ENCODE results near the gene OBSCN.

Gene OBSCN

DNA sequence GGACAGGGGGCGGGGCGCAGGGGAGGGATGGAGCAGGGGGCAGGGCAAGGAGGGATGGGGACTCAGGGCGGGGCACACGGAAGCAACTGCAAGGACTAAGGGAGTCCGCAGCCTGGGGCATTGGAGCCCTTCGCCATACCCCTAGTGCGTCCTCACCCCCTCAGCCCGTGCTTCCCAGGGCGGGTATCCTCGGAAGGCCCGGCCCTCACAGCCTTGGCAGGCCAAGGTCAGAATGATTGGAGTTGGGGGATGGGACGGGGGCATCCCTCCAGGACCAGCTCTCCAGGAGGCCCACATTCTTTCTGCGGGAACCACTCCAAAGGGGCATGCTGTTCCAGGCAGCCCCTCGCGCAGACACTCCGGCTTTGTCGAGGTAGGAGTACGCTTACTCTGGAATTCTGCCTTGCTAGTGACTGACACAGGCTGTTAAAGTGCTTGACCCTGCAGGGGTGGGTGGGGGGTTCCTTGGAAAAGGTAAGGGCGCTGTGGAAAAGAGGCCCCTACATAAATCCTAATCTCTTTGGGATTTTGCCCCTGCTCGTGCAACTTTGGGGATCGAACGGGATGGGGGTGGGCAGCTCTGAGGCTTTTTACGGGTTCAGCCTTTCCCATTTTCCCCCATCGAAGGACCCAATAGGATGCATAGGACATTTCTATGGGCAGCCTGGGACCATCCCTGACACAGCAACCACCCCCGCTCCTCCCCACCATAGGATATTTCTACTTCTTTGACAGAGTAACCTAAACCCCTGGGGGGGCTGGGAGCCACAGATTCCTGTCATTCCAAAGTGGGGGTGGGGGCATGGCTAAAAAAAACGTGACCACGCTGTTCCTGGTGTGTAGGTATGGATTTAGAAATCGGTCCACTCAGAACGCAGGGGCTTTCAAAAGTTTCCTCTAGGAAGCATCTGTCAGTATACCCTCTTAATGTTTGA, 199.5 kb downstream of the OBSCN start:
- DNase-seq (ENCODE audit: low read depth) = no peak

DNA sequence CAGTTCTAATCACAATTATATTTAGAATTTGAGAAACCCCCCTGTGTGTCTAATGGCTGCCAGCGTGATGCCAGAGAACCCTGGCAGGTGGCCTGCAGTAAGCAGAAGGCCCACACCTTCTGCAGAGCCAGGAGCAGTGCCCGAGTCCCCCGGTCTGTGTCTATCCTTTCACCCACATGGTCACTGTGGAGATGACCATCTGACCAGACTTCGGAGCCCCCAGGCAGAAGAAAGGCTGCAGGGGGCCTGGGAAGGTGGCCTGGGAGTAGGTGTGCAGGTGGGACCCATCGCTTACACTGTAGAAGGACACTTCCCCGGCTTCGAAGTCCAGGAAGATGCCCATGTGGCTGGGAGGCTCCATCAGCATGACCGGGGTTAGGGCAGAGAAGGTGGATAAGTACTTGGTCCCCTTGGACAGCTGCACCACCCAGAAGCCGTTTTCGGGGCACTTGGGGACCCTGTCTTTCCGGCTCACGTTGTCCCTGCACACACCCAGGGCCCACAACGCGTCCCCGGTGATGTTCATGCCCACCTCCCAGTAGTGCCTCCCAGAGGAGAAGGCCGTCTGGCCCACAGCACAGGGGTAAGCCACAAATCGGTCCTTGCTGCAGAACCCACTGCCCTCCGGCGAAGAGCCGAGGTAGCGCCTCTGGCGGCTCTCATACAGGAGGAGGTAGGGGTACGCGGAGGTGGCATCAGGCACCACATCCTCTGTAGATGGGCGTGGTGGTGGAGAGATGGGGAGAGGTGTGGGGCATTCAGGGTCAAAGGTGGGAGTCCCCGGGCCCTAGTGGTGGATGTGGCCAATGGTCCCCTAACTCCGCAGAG, 200.4 kb downstream of the OBSCN start:
- DNase-seq (ENCODE audit: low read depth) = no peak

DNA sequence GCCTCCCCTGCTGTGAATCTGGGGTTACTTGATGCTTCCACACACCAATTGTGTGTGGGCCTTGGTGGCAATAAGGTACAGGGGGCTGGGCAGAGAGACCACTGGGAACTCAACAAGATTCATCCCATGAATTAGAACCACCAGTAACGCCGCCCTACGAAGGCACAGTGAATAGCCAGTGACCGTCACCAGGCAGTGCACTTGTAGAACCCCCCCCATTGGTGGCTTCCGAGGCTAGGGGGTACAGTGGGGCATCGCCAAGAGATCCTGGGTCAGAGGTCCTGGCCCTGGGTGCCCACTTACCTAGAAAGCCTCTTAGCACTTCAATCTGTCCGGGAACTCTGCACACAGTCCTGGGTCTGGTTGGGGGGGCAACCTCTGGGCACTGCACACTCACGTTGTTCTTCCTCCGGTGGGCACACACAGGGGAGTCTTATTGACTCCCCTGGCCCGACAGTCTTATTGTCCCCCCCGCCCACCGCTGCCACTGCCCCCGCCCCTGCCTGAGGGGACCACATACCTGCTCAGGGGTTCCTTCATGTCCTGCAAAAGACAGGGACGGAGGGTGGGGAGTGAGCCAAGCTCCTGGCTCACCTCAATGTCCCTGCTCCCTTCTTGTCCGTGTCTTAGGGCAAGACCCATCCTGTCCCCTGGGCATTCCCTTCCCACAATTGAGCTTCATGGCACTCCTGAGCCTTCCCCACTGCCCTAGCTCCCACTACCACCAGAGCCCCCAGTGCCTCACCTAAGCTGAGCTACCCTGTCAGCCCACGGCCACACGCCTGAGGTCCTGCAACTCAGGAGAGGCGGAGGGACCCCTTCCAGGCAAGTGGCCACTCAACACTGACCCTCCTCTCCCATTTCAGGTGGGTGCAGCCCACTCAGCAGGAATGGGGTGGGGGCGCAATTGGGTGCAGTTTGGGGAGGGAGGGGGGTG, 201.3 kb downstream of the OBSCN start:
- DNase-seq (ENCODE audit: low read depth) = no peak

DNA sequence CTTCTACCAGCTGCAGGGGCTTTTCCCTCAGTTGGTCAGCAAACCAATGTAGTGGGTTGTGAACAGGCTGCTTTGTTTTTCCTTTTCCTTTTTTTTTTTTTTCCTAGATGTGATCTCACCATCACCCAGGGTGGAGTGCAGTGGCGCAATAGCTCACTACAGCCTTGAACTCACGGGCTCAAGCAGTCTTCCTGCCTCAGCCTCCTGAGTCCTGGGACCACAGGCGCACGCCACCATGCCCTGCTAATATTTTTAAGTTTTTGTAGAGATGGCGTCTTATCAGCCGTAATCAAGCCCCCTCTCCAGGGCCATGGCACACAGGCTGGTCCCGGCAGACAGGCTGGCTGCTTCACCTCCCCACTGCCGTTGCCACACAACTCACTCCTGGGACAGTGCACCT, 202.2 kb downstream of the OBSCN start:
- DNase-seq (ENCODE audit: low read depth) = no peak

DNA sequence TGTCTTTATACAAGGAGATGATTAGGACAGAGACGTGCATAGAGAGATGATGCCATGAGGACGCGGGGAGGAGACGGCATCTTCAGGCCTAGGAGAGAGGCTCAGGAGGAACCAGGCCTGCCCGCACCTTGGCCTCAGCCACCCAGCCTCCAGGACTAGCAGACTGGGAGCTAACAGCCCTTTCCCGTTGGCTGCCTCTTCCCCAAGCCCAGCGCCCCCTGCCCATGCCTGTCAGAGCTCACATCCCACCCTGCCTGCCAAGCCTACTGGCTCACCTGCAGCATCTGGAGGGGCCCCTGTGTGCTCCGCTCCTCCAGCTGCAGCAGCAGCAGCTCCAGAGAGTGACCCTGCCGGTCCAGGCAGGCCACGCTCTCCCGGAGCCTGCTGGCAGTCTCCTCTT, 202.8 kb downstream of the OBSCN start:
- no peak for DNase-seq (ENCODE audit: low read depth)

DNA sequence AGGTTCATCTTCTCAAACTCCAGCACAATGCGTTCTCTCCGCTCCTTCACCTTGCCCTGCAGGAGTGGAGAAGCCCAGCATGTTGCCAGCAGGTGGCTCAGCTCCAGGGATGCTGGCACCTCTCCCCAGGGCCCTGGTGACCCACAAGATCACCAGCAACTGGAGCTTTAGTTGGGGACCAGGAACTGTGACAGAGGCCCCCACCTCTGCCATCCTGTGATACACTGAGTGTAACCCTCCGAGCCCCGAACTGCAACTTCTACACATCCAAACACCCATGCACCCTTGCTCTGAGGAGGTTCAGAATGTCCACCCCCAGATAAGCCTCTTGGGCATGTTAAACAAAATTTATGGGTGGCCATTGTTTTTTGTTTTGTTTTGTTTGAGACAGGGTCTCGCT, 203.3 kb downstream of the OBSCN start:
- no peak for DNase-seq (ENCODE audit: low read depth)

DNA sequence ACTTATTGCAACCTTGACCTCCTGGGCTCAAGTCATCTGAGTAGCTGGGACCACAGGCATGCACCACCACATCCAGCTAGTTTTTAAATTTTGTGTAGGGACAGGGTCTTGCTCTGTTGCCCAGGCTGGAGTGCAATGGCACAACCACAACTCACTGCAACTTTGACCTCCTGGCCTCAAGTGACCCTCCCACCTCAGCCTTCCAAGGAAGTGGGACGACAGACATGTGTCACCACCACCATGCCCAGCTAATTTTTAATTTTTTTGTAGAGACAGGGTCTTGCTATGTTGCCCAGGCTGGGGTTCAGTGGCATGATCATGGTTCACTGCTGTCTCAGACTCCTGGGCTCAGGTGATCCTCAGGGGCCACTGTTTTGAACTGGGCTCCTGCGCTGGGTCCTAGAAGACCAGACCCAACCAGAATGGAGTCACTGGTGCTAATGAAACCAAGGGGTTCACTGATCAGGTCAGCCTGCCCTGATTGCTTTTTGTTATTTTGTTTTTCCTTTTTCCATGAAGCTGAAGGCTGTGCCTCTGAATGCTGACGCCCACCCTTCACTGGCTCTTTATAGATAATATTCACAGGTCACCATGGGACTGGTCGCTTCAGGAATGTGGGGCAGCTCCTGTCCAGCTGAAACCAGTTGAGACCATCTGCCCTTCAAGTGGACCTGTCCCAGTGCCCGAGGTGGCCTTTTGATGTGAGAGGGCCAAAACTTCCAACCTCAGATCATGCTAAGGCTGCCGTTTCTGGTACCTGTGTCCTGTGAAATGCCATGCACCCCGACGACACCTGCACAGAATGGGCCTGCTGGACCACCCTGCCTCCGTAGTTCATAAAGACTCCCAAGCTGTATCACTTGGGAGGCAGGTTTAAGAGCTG, 203.9 kb downstream of the OBSCN start:
- no peak for DNase-seq (ENCODE audit: low read depth)

DNA sequence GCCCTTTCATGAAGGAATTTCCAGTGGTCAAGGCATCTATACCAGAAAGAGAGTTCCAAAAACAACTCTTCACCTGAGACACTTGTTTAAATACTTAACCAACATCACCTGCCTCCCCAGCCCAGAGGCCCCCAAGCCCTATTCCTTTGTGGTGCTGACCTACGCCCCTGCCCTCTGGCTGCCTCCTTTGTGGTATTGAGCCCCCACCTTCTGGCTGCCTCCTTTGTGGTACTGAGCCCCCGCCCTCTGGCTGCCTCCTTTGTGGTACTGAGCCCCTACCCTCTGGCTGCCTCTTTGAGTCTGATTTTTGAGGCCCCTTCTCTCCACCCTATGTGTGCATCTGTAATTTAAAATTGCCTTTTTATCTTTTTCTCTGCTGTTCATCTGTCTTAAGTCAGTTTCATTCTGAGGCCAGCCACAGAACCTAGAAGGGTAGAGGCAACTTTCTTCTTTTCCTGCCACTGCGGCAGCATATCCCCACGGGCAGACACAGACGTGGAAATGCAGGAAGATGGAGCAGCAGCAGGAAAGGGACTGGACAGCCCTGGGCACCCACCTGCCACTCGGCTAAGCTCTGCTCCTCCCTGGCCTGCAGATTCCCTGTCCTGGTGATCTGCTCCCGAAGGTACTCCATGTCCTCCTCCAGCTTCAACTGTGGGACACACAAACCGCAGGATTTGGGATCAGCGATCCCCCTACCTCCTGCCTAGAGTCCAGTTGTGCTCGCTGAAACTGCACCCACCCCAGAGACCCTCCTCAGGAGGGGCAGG, 205.6 kb downstream of the OBSCN start:
- DNase-seq (ENCODE audit: low read depth) = no peak

DNA sequence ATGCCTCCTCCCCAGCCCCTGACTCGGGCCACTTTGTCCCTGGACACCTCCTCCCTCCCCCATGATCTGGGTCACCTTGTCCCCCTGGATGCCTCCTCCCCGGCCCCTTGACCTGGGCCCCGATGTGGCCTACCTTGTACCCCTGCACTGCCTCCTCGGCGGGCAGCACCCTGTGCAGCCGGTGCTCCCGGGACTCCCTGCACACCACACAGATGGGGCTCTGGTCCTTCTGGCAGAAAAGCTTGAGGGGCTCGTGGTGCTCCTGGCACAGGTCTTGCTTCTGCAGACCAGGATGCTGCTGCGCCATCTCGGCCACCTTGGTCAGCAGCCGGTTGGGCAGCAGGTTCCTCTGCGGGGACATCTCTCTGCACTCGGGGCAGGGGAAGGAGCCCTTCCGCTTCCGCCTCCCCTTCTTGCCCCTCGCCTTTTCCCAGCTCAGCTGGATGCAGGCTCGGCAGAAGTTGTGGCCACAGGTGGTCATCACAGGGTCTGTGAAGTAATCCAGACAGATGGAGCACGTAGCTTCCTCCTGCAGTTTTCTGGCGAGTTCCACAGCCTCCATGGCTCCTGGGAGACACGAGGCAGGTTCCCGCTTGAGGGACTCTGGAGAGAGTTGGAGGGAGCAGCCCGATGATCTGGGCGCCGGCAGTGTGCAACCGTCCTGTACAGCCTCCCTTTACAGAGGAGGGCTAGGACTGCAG, 206.8 kb downstream of the OBSCN start:
- DNase-seq (ENCODE audit: low read depth) = no peak

DNA sequence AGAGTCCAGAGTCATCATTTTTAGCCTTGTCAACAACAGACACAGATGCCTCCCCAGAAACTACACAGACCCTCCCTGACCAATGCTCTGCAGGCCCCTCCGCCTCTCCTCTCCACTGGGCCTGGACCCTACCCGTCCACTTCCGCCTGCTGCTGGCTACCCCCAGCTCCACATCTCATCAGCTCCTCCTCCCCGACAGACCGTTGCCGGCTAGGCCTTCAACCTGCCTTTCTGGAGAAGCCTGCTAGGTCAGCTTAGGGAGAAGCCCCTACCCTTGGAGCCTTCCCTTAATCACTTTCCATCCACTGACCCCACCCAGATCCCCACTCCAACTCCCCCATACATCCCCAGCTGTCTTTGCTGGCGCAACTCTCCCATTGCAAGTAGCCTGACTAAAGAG, 207.4 kb downstream of the OBSCN start:
- DNase-seq (ENCODE audit: low read depth) = no peak

DNA sequence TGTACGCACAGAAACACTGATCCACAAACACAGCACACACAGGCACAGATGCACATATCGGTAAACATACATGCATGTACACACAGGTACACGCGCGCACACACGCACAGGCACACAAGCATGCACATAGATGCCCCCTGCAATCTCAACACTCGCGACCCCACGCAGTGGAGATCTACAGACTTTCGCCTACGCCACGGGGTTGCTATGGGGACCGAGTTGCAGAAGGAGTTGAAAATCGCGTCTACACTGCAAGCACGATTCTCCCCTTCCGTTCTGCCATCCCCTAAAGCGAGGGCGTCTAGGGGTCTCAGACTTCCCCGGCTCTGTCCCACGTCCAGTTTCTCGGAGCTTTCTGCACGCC, 208.0 kb downstream of the OBSCN start:
- DNase-seq (ENCODE audit: low read depth) = no peak

DNA sequence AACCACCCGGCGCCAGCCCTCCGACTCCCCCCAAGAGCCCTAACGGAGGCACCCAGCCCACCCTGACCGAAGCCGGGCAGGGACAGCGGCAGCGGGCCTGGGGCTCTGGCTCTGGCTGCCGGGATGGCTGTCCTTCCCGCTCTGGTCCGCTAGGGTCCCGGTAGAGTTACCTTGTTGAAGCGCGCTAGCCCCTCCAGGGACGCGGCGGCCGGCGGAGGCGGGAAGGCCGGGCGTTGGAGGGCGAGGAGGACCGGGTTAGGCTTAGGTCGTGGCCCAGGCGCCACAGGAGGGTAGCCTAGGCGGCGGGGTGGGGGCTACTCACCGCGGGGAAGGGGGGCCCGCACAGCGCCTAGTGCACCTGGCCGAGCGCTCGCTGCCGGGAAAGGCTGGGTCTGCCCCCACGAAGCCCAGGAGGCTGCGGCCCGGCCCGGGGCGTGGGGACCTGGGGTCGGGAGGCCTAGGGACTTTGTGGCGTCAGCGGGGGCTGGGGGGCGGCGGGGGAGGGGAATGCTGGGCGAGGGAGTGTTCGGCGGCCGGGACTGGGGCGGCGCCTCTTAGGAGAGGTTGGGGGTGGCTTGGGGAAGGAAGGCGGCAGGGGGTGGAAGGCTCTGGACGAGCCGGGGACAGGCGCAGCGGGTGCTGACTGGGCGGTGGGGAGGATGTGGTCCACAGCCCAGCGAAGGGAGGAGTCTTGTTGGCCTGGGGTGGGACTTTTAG, 208.5 kb downstream of the OBSCN start, which contains the start of gene TRIM17:
TSS of gene TRIM17 (minus strand) at position 645 of the 717 bp plus-strand sequence. CDS start 1,789 bp downstream, outside the sequence.
- DNase-seq (ENCODE audit: low read depth) = no peak

DNA sequence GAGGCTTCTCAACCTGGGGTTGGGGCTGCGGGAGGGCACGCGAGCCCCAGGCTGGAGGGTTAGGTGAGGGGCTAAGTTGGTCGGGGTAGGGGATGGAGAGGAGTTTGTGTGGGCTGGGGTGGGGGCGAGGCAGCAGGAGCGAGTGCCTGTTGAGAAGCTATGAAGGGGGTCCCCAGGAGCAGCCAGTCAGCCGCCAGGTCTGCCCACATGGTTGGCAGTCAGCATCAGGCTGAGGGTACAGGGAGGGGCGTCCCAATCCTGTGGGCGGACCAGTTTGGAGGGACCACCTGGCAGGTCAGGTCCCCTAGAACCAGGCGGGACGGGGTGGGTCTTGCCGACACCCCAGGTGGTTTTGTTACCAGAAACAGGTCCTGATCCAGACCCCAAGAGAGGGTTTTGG, 209.2 kb downstream of the OBSCN start:
- no peak for DNase-seq (ENCODE audit: low read depth)

DNA sequence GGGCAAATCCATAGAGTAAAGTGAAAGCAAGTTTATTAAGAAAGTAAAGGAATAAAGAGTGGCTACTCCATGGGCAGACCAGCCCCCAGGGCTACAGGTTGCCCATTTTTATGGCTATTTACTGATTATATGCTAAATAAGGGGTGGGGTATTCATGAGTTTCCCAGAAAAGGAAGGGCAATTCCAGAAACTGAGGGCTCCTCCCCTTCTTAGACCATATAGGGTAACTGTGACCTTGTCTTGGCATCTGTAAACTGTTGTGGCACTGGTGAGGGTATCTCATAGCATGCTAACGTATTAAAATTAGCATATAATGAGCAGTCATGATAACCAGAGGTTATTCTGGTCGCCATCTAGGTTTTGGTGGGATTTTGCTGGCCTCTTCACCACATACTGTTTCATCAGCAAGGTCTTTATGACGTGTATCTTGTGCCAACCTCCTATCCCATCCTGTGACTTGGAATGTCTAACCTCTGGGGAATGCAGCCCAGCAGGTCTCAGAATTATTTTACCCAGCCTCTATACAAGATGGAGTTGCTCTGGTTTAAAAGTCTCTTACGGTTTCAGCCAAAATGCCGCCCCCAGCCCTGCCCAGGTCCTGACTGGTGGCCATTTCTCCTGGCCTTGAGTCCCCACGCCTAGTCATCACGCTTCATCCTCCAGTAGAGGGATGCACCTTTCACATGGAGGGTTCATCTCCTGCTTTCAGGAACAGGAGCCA, 209.8 kb downstream of the OBSCN start:
- no peak for DNase-seq (ENCODE audit: low read depth)

DNA sequence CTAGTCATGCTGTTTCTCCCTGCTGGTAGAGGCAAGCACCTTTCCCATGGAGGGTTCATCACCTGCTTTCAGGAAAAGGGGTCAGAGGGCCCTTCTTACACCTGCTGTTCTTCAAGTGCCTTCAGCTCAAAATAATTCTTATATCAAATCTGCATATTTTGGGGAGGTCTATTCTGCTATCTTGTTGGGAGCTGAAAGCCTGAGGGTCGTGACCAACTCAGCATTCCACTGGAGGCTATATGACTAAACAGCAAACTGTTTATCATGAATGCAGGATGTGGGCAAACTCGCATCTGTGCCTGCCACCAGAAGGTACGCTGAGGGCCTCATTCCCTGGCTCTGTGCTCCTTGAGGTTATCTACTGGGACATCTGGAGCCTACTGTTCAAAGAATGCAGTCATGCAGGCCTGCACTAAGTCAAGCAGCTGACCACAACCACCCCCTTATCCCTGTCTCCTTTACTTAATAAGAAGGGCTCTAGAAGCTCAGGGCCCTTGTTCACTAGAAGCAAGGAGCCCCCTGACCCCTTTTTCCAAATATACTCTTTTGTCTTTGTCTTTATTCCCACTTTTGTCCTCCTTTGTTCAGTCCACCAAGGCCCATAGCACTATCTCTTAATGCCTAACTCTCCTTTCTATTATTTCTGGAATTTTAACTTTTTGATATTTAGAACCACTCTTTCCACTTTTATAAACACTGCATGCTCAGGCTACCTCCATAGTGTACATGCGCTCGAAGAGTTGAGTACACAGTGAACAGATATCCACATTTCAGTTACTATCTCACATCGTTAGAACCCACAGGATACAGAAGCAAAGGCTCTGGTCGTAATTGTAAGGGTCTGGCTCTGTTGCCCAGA, 213.4 kb downstream of the OBSCN start:
- DNase-seq (ENCODE audit: low read depth) = no peak

DNA sequence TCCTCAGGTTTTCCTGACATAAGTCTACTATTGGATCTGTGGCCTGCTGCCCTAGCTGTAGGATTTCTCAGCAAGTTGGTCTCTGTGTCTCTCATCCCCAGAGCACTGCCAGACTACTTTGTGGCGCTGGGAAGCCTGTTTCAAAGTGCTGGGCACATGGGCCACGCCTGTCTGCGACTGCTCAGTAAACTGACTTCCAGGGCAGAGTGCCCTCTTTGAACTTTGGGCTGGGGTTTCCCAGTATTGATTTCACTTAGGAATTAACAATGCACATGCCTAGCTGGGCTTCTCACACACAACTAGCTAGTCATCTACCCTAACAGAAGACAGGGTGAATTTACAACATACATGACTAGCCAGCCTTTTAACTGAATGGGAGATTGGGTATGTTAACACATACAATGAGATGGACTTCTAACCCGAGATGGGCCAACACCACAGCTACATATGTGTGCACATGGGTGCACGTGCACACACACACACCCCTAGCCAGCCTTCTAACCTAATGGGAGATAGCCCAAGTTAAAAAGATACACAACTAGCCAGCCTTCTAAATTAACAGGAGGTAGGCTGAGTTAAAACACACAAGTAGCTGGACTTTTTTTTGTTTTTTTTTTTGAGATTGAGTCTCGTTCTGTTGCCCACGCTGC, 215.7 kb downstream of the OBSCN start:
- DNase-seq (ENCODE audit: low read depth) = no peak

Measured in non-pigmented ciliary epithelial cell (primary cell).